ENCODE results near the gene PHLDB1. TPM values are rescaled to one million over a fixed set of nuclear protein-coding genes. Genes with fewer than 3 reads are reported as not detected.

Gene PHLDB1
- total RNA-seq, 1 donor from 2014 or later: 179 TPM

- no peaks in the 10 kb centered on the region for H3K9me3 Mint-ChIP-seq (ENCODE audit: unreplicated experiment)
- Histone ChIP-seq H3K4me1 (ENCODE audit: insufficient read depth, low read length) (no peaks in the 10 kb centered on the region), H3K4me3 (ENCODE audit: insufficient read depth, low read depth, low read length) (no peak overlapping the region), H3K27ac (ENCODE audit: low read depth, low read length) (no peak overlapping the region), H3K79me2 (ENCODE audit: insufficient read depth, low read length) (no peaks in the 10 kb centered on the region), H3K4me2 (ENCODE audit: low read length) (no peak overlapping the region), H3K9me3 (ENCODE audit: insufficient read depth, low read depth, low read length) (no peaks in the 10 kb centered on the region), H4K20me1 (ENCODE audit: insufficient read depth, low read length) (no peaks in the 10 kb centered on the region), H3K27me3 (ENCODE audit: insufficient read depth, low read length) (peaks cover 9% of the 10 kb centered on the region), H3K9ac (ENCODE audit: low read length) (no peak overlapping the region), H2AFZ (ENCODE audit: low read depth, low read length) (no peak overlapping the region), H3K36me3 (ENCODE audit: insufficient read depth, low read length) (no peaks in the 10 kb centered on the region)
- TF ChIP-seq CTCF (IDR thresholded peaks at IDR 0.05; ENCODE audit: insufficient read depth, low read depth, low read length) (no peak), EZH2 (IDR thresholded peaks at IDR 0.05; ENCODE audit: insufficient read depth, low read length) (no peak)
- FAIRE-seq: no peak
- H3K4me1 Mint-ChIP-seq (ENCODE audit: low read depth, unreplicated experiment): no peaks in the 10 kb centered on the region
- H3K4me3 Mint-ChIP-seq (ENCODE audit: unreplicated experiment): no peak overlapping the region
- H3K36me3 Mint-ChIP-seq (ENCODE audit: low read depth, unreplicated experiment): peaks cover 2% of the 10 kb centered on the region
- peaks cover 3% of the 10 kb centered on the region for H3K27me3 Mint-ChIP-seq (ENCODE audit: low read depth, unreplicated experiment)
- no peak for DNase-seq (ENCODE audit: low read depth)
- H3K27ac Mint-ChIP-seq (ENCODE audit: unreplicated experiment): no peak overlapping the region
Observed at GRCh38 chr11:118670063-118670462, 62.6 kb downstream of the PHLDB1 start.

GRCh38 chr11:118671254-118671653, 63.8 kb downstream of the PHLDB1 start:
- Histone ChIP-seq H3K9me3 (ENCODE audit: insufficient read depth, low read depth, low read length) (no peaks in the 10 kb centered on the region), H4K20me1 (ENCODE audit: insufficient read depth, low read length) (no peaks in the 10 kb centered on the region), H3K4me1 (ENCODE audit: insufficient read depth, low read length) (no peaks in the 10 kb centered on the region), H3K27ac (ENCODE audit: low read depth, low read length) (no peak overlapping the region), H3K36me3 (ENCODE audit: insufficient read depth, low read length) (no peaks in the 10 kb centered on the region), H3K9ac (ENCODE audit: low read length) (no peak overlapping the region), H3K4me2 (ENCODE audit: low read length) (no peak overlapping the region), H3K27me3 (ENCODE audit: insufficient read depth, low read length) (peaks cover 9% of the 10 kb centered on the region), H3K4me3 (ENCODE audit: insufficient read depth, low read depth, low read length) (no peak overlapping the region), H2AFZ (ENCODE audit: low read depth, low read length) (no peak overlapping the region), H3K79me2 (ENCODE audit: insufficient read depth, low read length) (no peaks in the 10 kb centered on the region)
- DNase-seq (ENCODE audit: low read depth) (no peak), FAIRE-seq (no peak)
- TF ChIP-seq EZH2 (IDR thresholded peaks at IDR 0.05; ENCODE audit: insufficient read depth, low read length): no peak
- no peak for TF ChIP-seq CTCF (IDR thresholded peaks at IDR 0.05; ENCODE audit: insufficient read depth, low read depth, low read length)
- Mint-ChIP-seq H3K4me3 (ENCODE audit: unreplicated experiment) (no peak overlapping the region), H3K4me1 (ENCODE audit: low read depth, unreplicated experiment) (no peaks in the 10 kb centered on the region), H3K9me3 (ENCODE audit: unreplicated experiment) (no peaks in the 10 kb centered on the region), H3K27me3 (ENCODE audit: low read depth, unreplicated experiment) (peaks cover 3% of the 10 kb centered on the region), H3K27ac (ENCODE audit: unreplicated experiment) (no peak overlapping the region), H3K36me3 (ENCODE audit: low read depth, unreplicated experiment) (no peaks in the 10 kb centered on the region)

- DNase-seq (ENCODE audit: low read depth): no peak
- no peak overlapping the region for H2AFZ ChIP-seq (ENCODE audit: low read depth, low read length)
- TF ChIP-seq EZH2 (IDR thresholded peaks at IDR 0.05; ENCODE audit: insufficient read depth, low read length): no peak
- TF ChIP-seq CTCF (IDR thresholded peaks at IDR 0.05; ENCODE audit: insufficient read depth, low read depth, low read length): no peak
- Mint-ChIP-seq H3K4me3 (ENCODE audit: unreplicated experiment) (no peak overlapping the region), H3K27ac (ENCODE audit: unreplicated experiment) (peak overlapping the region; percentile 44), H3K9me3 (ENCODE audit: unreplicated experiment) (peaks cover 3% of the 10 kb centered on the region), H3K27me3 (ENCODE audit: low read depth, unreplicated experiment) (peaks cover 3% of the 10 kb centered on the region), H3K36me3 (ENCODE audit: low read depth, unreplicated experiment) (no peaks in the 10 kb centered on the region), H3K4me1 (ENCODE audit: low read depth, unreplicated experiment) (no peaks in the 10 kb centered on the region)
- no peak overlapping the region for H3K9ac ChIP-seq (ENCODE audit: low read length)
- H3K36me3 ChIP-seq (ENCODE audit: insufficient read depth, low read length): no peaks in the 10 kb centered on the region
- H4K20me1 ChIP-seq (ENCODE audit: insufficient read depth, low read length): no peaks in the 10 kb centered on the region
- no peaks in the 10 kb centered on the region for H3K4me1 ChIP-seq (ENCODE audit: insufficient read depth, low read length)
- FAIRE-seq: no peak
- H3K27ac ChIP-seq (ENCODE audit: low read depth, low read length): no peak overlapping the region
- no peaks in the 10 kb centered on the region for H3K79me2 ChIP-seq (ENCODE audit: insufficient read depth, low read length)
- no peaks in the 10 kb centered on the region for H3K9me3 ChIP-seq (ENCODE audit: insufficient read depth, low read depth, low read length)
- H3K4me3 ChIP-seq (ENCODE audit: insufficient read depth, low read depth, low read length): no peak overlapping the region
- peaks cover 9% of the 10 kb centered on the region for H3K27me3 ChIP-seq (ENCODE audit: insufficient read depth, low read length)
- H3K4me2 ChIP-seq (ENCODE audit: low read length): no peak overlapping the region
Observed at GRCh38 chr11:118672846-118673245, 65.4 kb downstream of the PHLDB1 start.

Data from astrocyte (in vitro differentiated cells and primary cell).